Nephron progenitor cell (in vitro differentiated cells): ENCODE results near the gene MOV10L1.
A peak's percentile ranks its signal among the peaks of the same experiment; 100 is the strongest.

Experiments used
- DNase-seq: peaks from one replicate; pipeline ENCODE4 v3.0.0; 2021
- H3K27ac Mint-ChIP-seq: 2 replicates; pipeline ENCODE4 v1.8.0; 2021; ENCODE audit warnings: mild to moderate bottlenecking, moderate library complexity, mixed read lengths
- H3K27me3 Mint-ChIP-seq: 2 replicates; pipeline ENCODE4 v1.8.0; 2021; ENCODE audit warnings: mild to moderate bottlenecking, low read depth, mixed read lengths; ENCODE audit not compliant: poor library complexity
- H3K36me3 Mint-ChIP-seq: 2 replicates; pipeline ENCODE4 v1.8.0; 2021; ENCODE audit warnings: low read depth, mixed read lengths
- H3K4me1 Mint-ChIP-seq: 2 replicates; pipeline ENCODE4 v1.8.0; 2021; ENCODE audit warnings: mixed read lengths
- H3K4me3 Mint-ChIP-seq: 2 replicates; pipeline ENCODE4 v1.8.0; 2021; ENCODE audit warnings: mild to moderate bottlenecking, moderate library complexity, mixed read lengths
- H3K9me3 Mint-ChIP-seq: 2 replicates; pipeline ENCODE4 v1.8.0; 2021; ENCODE audit warnings: mild to moderate bottlenecking, moderate library complexity, mixed read lengths
- TF ChIP-seq, protein P1 (sequence below): fragments of 200-600 bp; sonication (generic); IDR thresholded peaks from 2 replicates; pipeline ENCODE4 v1.5.0; 2021; ENCODE audit warnings: antibody characterized with exemption

MOV10L1 gene

DNA sequence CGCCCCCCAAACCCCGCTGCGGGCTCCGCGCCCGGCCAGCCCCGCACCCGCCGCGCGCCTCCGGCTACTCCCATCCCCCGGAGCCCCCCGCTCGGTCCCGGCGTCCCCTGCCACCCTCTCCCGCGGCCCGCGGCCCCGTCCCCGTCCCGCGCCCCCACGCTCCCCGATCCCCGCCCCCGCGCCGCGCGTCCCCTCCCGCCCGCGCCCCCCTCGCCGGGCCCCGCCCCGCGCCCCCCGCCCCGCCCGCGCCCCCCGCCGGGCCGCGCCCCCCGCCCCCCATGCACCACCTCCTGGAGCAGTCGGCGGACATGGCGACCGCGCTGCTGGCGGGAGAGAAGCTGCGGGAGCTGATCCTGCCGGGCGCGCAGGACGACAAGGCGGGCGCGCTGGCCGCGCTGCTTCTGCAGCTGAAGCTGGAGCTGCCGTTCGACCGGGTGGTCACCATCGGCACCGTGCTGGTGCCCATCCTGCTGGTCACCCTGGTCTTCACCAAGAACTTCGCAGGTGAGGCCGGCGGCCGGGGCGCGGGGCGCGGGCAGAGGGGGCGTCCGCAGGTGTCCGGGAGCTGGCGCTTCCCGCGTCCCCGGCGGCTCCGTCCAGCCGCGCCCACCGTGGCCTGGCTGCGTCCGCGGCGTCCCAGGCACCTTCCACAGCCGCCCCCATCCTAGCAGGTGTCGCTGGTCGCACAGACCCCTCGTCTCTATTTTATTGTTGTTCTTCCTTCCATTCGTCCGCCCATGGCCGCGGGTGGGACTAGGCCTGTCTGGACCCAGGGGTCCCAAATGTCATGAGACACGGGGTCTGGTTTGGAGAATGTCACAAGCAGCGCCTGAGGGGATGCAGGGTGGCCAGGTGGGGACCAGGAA, 80.9 kb downstream of the MOV10L1 start, which contains the start of gene PANX2:
Gene PANX2, plus strand, starts transcription at position 279 of the 866 bp plus-strand sequence. Its CDS starts 0 bp downstream, at position 279.
- Mint-ChIP-seq H3K4me3 (peak within 1 kb of the TSS; percentile 86), H3K27ac (no peak within 1 kb of the TSS), H3K9me3 (peaks cover 4% of the 10 kb centered on the region), H3K27me3 (peaks cover 62% of the 10 kb centered on the region), H3K36me3 (no peaks in the 10 kb centered on the region), H3K4me1 (peaks cover 8% of the 10 kb centered on the region)
- peak; percentile 64 for DNase-seq
- TF ChIP-seq, protein P1, sequence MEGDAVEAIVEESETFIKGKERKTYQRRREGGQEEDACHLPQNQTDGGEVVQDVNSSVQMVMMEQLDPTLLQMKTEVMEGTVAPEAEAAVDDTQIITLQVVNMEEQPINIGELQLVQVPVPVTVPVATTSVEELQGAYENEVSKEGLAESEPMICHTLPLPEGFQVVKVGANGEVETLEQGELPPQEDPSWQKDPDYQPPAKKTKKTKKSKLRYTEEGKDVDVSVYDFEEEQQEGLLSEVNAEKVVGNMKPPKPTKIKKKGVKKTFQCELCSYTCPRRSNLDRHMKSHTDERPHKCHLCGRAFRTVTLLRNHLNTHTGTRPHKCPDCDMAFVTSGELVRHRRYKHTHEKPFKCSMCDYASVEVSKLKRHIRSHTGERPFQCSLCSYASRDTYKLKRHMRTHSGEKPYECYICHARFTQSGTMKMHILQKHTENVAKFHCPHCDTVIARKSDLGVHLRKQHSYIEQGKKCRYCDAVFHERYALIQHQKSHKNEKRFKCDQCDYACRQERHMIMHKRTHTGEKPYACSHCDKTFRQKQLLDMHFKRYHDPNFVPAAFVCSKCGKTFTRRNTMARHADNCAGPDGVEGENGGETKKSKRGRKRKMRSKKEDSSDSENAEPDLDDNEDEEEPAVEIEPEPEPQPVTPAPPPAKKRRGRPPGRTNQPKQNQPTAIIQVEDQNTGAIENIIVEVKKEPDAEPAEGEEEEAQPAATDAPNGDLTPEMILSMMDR: no peak

- peaks cover 14% of the 10 kb centered on the region for H3K4me1 Mint-ChIP-seq
These were observed 81.6 kb downstream of the MOV10L1 start for GRCh38 chr22:50171319-50171964.

DNA sequence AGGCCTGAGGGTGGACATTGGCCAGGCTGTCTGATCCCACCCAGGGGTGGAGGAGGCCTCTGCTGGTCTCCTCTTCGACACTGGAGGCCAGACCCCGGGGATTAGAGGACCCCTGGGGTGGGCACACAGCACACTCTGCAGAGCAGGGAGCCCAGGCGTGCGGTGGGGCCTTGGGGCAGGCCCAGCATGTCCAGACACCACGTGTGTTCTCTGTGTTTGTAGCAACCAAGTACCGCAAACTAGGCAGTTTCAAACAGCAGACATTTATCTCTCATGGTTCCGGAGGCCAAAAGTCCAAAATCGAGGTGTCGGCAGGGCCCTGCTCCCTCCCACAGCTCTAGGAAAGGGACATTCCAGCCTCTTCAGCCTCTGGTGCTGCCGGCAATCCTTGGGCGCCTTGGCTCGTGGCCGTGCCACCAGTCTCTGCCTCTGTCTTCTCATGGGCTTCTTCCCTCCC, 82.2 kb downstream of the MOV10L1 start:
- peaks cover 4% of the 10 kb centered on the region for H3K9me3 Mint-ChIP-seq
- no peak overlapping the region for H3K27ac Mint-ChIP-seq
- TF ChIP-seq, protein P1: no peak
- no peaks in the 10 kb centered on the region for H3K36me3 Mint-ChIP-seq
- H3K4me3 Mint-ChIP-seq: no peak overlapping the region
- peaks cover 59% of the 10 kb centered on the region for H3K27me3 Mint-ChIP-seq
- H3K4me1 Mint-ChIP-seq: peaks cover 14% of the 10 kb centered on the region
- DNase-seq: no peak

More at GRCh38 chr22:50171319-50171964, 81.6 kb downstream of the MOV10L1 start:
- no peaks in the 10 kb centered on the region for H3K36me3 Mint-ChIP-seq
- H3K27ac Mint-ChIP-seq: no peak overlapping the region
- no peak for DNase-seq
- TF ChIP-seq, protein P1: no peak
- H3K9me3 Mint-ChIP-seq: peaks cover 4% of the 10 kb centered on the region
- peak overlapping the region; percentile 86 for H3K4me3 Mint-ChIP-seq
- H3K27me3 Mint-ChIP-seq: peaks cover 62% of the 10 kb centered on the region

- Mint-ChIP-seq H3K4me3 (no peak overlapping the region), H3K9me3 (no peaks in the 10 kb centered on the region), H3K4me1 (peaks cover 14% of the 10 kb centered on the region), H3K27ac (no peak overlapping the region), H3K36me3 (no peaks in the 10 kb centered on the region), H3K27me3 (peaks cover 47% of the 10 kb centered on the region)
- TF ChIP-seq, protein P1: no peak
- no peak for DNase-seq
These were observed 83.6 kb downstream of the MOV10L1 start for GRCh38 chr22:50173311-50173982.

DNA sequence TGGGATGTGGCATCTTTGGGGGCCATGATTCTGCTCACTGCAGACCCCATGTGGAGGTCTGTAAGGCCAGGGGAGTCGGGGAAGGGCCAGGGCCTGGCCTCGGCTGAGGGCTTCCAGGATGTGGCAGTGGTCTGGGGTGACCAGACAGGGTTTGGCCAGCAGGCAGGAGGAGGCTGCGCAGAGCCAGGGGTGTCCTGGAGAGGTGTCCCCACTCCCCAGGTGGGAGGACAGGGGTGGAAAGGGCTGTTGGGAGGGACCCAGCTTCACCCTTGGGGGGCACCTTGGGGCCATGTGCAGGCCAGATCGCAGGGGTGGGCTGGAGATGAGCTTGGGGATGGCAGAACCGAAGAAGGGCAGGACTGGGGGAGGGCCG, 84.2 kb downstream of the MOV10L1 start:
- Mint-ChIP-seq H3K27ac (no peak overlapping the region), H3K36me3 (no peaks in the 10 kb centered on the region), H3K9me3 (no peaks in the 10 kb centered on the region), H3K4me1 (peaks cover 14% of the 10 kb centered on the region), H3K27me3 (peaks cover 42% of the 10 kb centered on the region), H3K4me3 (no peak overlapping the region)
- TF ChIP-seq, protein P1: no peak
- no peak for DNase-seq
